Lung (tissue), 12 donors: ENCODE data around the gene CARD14. TPM values are rescaled to one million over a fixed set of nuclear protein-coding genes. Genes with fewer than 3 reads are reported as not detected.

Source experiments
- ATAC-seq: fragments of 200-7000 bp; cut with Tn5 transposase; one replicate; pipeline ENCODE4 v1.9.1; 2020; ENCODE audit warnings: moderate number of reproducible peaks; ENCODE audit not compliant: insufficient read depth, low FRiP score
- DNase-seq, 3 donors: peaks; one replicate each; pipeline ENCODE4 v3.0.0-alpha.2; 2013 to 2017
- H3K27ac ChIP-seq, 2 donors: one replicate each; pipeline ENCODE4 v1.5.1; 2013; ENCODE audit warnings: mild to moderate bottlenecking in 2 of 2, moderate library complexity in 2 of 2, control low read depth in 1 of 2, inconsistent platforms in 1 of 2, low read depth in 1 of 2, low read length in 1 of 2
- H3K27me3 ChIP-seq, 3 donors: one replicate each; pipeline ENCODE4 v1.5.1; 2013; ENCODE audit warnings: low read length in 2 of 3; ENCODE audit not compliant: control insufficient read depth in 3 of 3, insufficient read depth in 3 of 3
- H3K36me3 ChIP-seq, 4 donors: one replicate each; pipeline ENCODE4 v1.5.1; 2013; ENCODE audit warnings: low read length in 4 of 4, mild to moderate bottlenecking in 1 of 4, moderate library complexity in 1 of 4; ENCODE audit not compliant: control insufficient read depth in 4 of 4, insufficient read depth in 4 of 4
- H3K4me1 ChIP-seq, 5 donors: one replicate each; pipeline ENCODE4 v1.5.1; 2013; ENCODE audit warnings: low read length in 5 of 5, mild to moderate bottlenecking in 2 of 5, moderate library complexity in 1 of 5; ENCODE audit not compliant: control insufficient read depth in 5 of 5, insufficient read depth in 5 of 5
- H3K4me3 ChIP-seq: one replicate; pipeline ENCODE4 v1.5.1; 2013; ENCODE audit warnings: mild to moderate bottlenecking, control low read depth, moderate library complexity
- H3K9ac ChIP-seq, 2 donors: one replicate each; pipeline ENCODE4 v1.5.1; 2013; ENCODE audit warnings: low read length in 2 of 2, control low read depth in 1 of 2; ENCODE audit not compliant: insufficient read depth in 1 of 2
- H3K9me3 ChIP-seq, 4 donors: one replicate each; pipeline ENCODE4 v1.5.1; 2013; ENCODE audit warnings: low read length in 3 of 4, mild to moderate bottlenecking in 1 of 4, moderate library complexity in 1 of 4; ENCODE audit not compliant: control insufficient read depth in 4 of 4, insufficient read depth in 3 of 4
- WGBS, 2 donors: extraction: QIAGEN DNeasy Blood & Tissue Kit; methylation state at CpG; one replicate each; pipeline ENCODE4 v1.1.7; 2013; 5-methylcytosine and 5-hydroxymethylcytosine counted together
- polyA plus RNA-seq, 2 donors: library from polyadenylated mRNA; stranded (reverse); fragments of 200-250 nt; gene quantifications; one replicate each; pipeline ENCODE4 v1.2.1, GENCODE V29; 2013
- total RNA-seq, 2 donors: library from RNA; depleted of rRNA in 1 of 2; stranded (reverse); fragments of >200 nt in 1 of 2; gene quantifications; one replicate each; pipeline ENCODE4 v1.2.1, GENCODE V29; 2014 to 2021
- TF ChIP-seq, protein P1 (sequence below): IDR thresholded peaks from 2 replicates; pipeline ENCODE4 v1.5.1; 2012; ENCODE audit warnings: mild to moderate bottlenecking; ENCODE audit errors: control extremely low read depth, extremely low read depth
- donor health status: control.
- donor health status: control.
- donor health status: Bipolar disorder and iron deficiency.
- donor health status: healthy.
- donor health status: DM: yes; HTN: yes; CAD: no.

Gene CARD14
- total and polyA plus RNA-seq, 4 donors, result 0.50 to 1.8 (median 1.2) TPM

DNA sequence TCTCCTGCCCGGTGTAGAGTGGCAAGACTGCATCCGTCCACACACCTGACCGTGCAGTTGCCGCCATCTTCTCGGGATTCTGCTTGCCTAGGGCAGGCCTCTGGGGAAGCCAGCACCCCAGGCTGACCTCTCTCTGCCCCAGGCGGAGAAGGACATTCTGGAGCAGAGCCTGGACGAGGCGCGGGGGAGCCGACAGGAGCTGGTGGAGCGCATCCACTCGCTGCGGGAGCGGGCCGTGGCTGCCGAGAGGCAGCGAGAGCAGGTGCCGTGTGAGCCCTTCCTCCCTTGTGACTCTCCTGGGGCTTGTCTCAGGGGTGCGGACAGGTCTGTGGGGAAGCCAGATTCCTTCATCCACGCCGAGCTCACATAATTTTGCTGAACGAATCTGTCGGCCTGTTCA lies 19.8 kb downstream of the CARD14 start:
- H3K9ac ChIP-seq, result no peak overlapping the region
- DNase-seq (no peak), ATAC-seq (no peak)
- H3K4me1 ChIP-seq, result peaks cover 0 to 10% (median 4%) of the 10 kb centered on the region in 5 donors
- TF ChIP-seq, protein P1, sequence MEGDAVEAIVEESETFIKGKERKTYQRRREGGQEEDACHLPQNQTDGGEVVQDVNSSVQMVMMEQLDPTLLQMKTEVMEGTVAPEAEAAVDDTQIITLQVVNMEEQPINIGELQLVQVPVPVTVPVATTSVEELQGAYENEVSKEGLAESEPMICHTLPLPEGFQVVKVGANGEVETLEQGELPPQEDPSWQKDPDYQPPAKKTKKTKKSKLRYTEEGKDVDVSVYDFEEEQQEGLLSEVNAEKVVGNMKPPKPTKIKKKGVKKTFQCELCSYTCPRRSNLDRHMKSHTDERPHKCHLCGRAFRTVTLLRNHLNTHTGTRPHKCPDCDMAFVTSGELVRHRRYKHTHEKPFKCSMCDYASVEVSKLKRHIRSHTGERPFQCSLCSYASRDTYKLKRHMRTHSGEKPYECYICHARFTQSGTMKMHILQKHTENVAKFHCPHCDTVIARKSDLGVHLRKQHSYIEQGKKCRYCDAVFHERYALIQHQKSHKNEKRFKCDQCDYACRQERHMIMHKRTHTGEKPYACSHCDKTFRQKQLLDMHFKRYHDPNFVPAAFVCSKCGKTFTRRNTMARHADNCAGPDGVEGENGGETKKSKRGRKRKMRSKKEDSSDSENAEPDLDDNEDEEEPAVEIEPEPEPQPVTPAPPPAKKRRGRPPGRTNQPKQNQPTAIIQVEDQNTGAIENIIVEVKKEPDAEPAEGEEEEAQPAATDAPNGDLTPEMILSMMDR, result no peak
- H3K9me3 ChIP-seq, result no peaks in the 10 kb centered on the region
- no peak overlapping the region for H3K4me3 ChIP-seq
- no peak overlapping the region for H3K27ac ChIP-seq
- 90 to 93% methylated on average over 23 of the region's 23 CpGs for WGBS, 2 donors
- H3K27me3 ChIP-seq, result no peaks in the 10 kb centered on the region
- H3K36me3 ChIP-seq, result no peaks in the 10 kb centered on the region

GRCh38 chr17:80190716-80191115 lies 20.9 kb downstream of the CARD14 start:
- ATAC-seq, result no peak
- 94 to 98% methylated on average over 10 of the region's 10 CpGs for WGBS, 2 donors
- Histone ChIP-seq H3K4me3 (no peak overlapping the region), H3K36me3 (no peaks in the 10 kb centered on the region), H3K27me3 (no peaks in the 10 kb centered on the region), H3K9me3 (no peaks in the 10 kb centered on the region), H3K4me1 (peaks cover 0 to 10% (median 4%) of the 10 kb centered on the region in 5 donors), H3K9ac (no peak overlapping the region), H3K27ac (no peak overlapping the region)
- DNase-seq, result no peak
- TF ChIP-seq, protein P1, result no peak

- DNase-seq (no peak), ATAC-seq (no peak)
- Histone ChIP-seq H3K4me3 (no peak overlapping the region), H3K9me3 (no peaks in the 10 kb centered on the region), H3K36me3 (no peaks in the 10 kb centered on the region), H3K27me3 (no peaks in the 10 kb centered on the region), H3K4me1 (peaks cover 0 to 10% (median 4%) of the 10 kb centered on the region in 5 donors), H3K9ac (no peak overlapping the region), H3K27ac (no peak overlapping the region)
- TF ChIP-seq, protein P1, result no peak
- 85 to 90% methylated on average over 20 of the region's 20 CpGs for WGBS, 2 donors
Observed at GRCh38 chr17:80191192-80191591, 21.4 kb downstream of the CARD14 start.
